SH-SY5Y (cell line): ENCODE data around the gene MT1E.

Source experiments
- GATA2 ChIP-seq: IDR thresholded peaks from 2 replicates; pipeline ENCODE4 v1.6.1; 2011; ENCODE audit warnings: mild to moderate bottlenecking, low read depth, low read length
- GATA3 ChIP-seq: IDR thresholded peaks from 2 replicates; pipeline ENCODE4 v1.6.1; 2011; ENCODE audit warnings: low read depth, mild to moderate bottlenecking, low read length, moderate library complexity

GRCh38 chr16:56631197-56631596 lies 5.6 kb downstream of the MT1E start:
- TF ChIP-seq GATA2: no peak
- no peak for TF ChIP-seq GATA3
